SK-N-MC (cell line): ENCODE data around the gene CENPA.

Experiments used
- EZH2 ChIP-seq: fragments of 200-600 bp; sonication (generic); IDR thresholded peaks from one replicate; pipeline ENCODE4 v1.6.1; 2017; ENCODE audit warnings: antibody characterized with exemption
- POLR2AphosphoS5 ChIP-seq: IDR thresholded peaks from 2 replicates; pipeline ENCODE4 v1.6.1; 2012; ENCODE audit warnings: mild to moderate bottlenecking, low read depth, low read length, borderline replicate concordance

GRCh38 chr2:26739514-26739913, 46.3 kb upstream of the CENPA start:
- TF ChIP-seq EZH2 (no peak), POLR2AphosphoS5 (no peak)
